ENCODE results near the gene LBP. TPM values are rescaled to one million over a fixed set of nuclear protein-coding genes. Genes with fewer than 3 reads are reported as not detected.

The LBP gene
- total RNA-seq, 1 experiment from 2014 or later: 0.37 TPM

DNA sequence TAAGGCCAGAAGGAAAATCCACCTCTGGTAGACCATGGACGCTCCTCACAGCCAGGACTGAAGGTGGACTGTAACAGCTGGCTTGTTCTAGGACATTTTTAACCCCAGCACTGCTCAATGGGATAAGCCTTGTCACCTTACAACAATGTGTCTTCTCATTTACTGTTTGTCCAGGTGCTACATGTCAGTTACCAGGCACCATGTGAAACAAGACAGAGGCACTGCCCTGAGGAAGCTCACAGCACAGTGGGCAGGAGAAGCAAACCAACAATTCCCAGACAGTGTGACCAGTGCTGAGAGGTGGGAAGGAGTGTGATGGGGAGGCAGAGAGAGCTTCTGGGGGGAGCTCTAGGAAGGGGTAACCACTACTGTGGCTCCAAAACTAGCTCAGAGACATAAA, 78.1 kb downstream of the LBP start:
- H3K9me3 Mint-ChIP-seq: no peaks in the 10 kb centered on the region
- H3K27me3 Mint-ChIP-seq (ENCODE audit: low read depth): no peaks in the 10 kb centered on the region
- ChIA-PET CTCF (interaction anchor here (0.9 kb wide), 1 partner anchor 16 kb away, joined by 5 read pairs; no protein-coding TSS in a partner anchor), POLR2A (interaction anchor here (2.3 kb wide), 1 partner anchor 10 kb away, joined by 7 read pairs; the partner anchor contains the start of gene SNHG17)
- H3K27ac Mint-ChIP-seq: no peak overlapping the region
- ATAC-seq (no peak), DNase-seq (ENCODE audit: low spot score) (no peak)
- no peaks in the 10 kb centered on the region for H3K4me1 Mint-ChIP-seq
- no peak overlapping the region for H3K4me3 Mint-ChIP-seq
- TF ChIP-seq, protein P1, sequence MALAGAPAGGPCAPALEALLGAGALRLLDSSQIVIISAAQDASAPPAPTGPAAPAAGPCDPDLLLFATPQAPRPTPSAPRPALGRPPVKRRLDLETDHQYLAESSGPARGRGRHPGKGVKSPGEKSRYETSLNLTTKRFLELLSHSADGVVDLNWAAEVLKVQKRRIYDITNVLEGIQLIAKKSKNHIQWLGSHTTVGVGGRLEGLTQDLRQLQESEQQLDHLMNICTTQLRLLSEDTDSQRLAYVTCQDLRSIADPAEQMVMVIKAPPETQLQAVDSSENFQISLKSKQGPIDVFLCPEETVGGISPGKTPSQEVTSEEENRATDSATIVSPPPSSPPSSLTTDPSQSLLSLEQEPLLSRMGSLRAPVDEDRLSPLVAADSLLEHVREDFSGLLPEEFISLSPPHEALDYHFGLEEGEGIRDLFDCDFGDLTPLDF (CRISPR knock-in tag; IDR thresholded peaks at IDR 0.05): no peak
- no peak for TF ChIP-seq ZNF416 (CRISPR knock-in tag; IDR thresholded peaks at IDR 0.05)
- TF ChIP-seq, protein P2, sequence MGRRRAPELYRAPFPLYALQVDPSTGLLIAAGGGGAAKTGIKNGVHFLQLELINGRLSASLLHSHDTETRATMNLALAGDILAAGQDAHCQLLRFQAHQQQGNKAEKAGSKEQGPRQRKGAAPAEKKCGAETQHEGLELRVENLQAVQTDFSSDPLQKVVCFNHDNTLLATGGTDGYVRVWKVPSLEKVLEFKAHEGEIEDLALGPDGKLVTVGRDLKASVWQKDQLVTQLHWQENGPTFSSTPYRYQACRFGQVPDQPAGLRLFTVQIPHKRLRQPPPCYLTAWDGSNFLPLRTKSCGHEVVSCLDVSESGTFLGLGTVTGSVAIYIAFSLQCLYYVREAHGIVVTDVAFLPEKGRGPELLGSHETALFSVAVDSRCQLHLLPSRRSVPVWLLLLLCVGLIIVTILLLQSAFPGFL (CRISPR knock-in tag; IDR thresholded peaks at IDR 0.05; ENCODE audit: borderline replicate concordance): no peak
- no peak for TF ChIP-seq ZNF396 (CRISPR knock-in tag; IDR thresholded peaks at IDR 0.05; ENCODE audit: borderline replicate concordance)
- TF ChIP-seq, protein P3, sequence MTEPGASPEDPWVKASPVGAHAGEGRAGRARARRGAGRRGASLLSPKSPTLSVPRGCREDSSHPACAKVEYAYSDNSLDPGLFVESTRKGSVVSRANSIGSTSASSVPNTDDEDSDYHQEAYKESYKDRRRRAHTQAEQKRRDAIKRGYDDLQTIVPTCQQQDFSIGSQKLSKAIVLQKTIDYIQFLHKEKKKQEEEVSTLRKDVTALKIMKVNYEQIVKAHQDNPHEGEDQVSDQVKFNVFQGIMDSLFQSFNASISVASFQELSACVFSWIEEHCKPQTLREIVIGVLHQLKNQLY (CRISPR knock-in tag; IDR thresholded peaks at IDR 0.05): no peak
- no peak for TF ChIP-seq JAZF1 (CRISPR knock-in tag; IDR thresholded peaks at IDR 0.05)
- no peak for TF ChIP-seq GABPB1 (CRISPR knock-in tag; IDR thresholded peaks at IDR 0.05)
- TF ChIP-seq ZNF671 (CRISPR knock-in tag; IDR thresholded peaks at IDR 0.05): no peak
- no peak for TF ChIP-seq TCF7 (CRISPR knock-in tag; IDR thresholded peaks at IDR 0.05; ENCODE audit: low read depth)
- TF ChIP-seq MYBL2 (CRISPR knock-in tag; IDR thresholded peaks at IDR 0.05): no peak
- TF ChIP-seq IRF2 (CRISPR knock-in tag; IDR thresholded peaks at IDR 0.05; ENCODE audit: borderline replicate concordance, low read depth): no peak
- H3K36me3 Mint-ChIP-seq: peaks cover 96% of the 10 kb centered on the region

DNA sequence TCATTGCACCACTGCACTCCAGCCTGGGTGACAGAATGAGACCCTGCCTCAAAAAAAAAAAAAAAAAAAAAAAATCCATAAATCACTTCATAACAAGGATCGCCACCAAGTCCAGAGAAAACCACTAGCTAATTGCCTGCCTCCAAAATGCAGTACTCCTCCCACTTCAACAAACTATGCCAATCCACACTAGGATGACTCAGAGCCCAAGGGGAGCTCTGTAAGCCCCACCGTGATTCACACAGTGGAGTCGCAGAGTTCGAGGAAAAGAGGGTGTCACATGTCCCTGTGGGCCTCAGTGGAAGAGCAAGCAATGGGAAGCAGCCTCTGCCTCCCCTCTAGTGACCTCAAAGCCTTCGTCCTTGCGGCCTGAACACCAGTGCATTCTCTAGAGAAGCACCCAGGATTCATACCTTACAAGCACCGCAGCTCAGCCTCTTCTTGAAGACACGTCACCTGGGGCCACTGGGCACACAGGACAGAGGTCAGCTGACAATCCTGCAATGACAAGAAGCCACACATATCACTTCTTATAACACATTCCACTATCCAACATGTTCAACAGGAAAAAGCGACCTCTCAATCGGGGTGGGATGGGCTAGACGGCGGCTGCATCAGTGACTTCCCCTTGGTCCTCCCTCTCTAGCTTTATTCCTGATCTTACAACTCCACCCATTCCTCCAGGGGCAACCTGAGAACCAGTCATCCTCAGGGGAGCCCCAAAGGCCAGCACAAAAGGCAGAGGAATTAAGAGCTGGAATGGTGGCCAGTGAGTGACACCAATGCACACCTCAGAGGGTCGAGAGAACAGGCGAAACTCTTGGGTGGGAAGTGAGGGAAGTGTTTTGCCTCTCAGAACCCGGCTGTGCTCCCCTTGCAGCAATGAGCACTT, 80.0 kb downstream of the LBP start:
- Mint-ChIP-seq H3K36me3 (peaks cover 92% of the 10 kb centered on the region), H3K4me1 (no peaks in the 10 kb centered on the region; the same call in 1 of the 2 replicates), H3K4me3 (no peak overlapping the region), H3K27me3 (ENCODE audit: low read depth) (no peaks in the 10 kb centered on the region), H3K9me3 (no peaks in the 10 kb centered on the region), H3K27ac (no peak overlapping the region)
- no peak for TF ChIP-seq CREM (CRISPR knock-in tag; IDR thresholded peaks at IDR 0.05)
- TF ChIP-seq, protein P4, sequence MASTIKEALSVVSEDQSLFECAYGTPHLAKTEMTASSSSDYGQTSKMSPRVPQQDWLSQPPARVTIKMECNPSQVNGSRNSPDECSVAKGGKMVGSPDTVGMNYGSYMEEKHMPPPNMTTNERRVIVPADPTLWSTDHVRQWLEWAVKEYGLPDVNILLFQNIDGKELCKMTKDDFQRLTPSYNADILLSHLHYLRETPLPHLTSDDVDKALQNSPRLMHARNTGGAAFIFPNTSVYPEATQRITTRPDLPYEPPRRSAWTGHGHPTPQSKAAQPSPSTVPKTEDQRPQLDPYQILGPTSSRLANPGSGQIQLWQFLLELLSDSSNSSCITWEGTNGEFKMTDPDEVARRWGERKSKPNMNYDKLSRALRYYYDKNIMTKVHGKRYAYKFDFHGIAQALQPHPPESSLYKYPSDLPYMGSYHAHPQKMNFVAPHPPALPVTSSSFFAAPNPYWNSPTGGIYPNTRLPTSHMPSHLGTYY (CRISPR knock-in tag; IDR thresholded peaks at IDR 0.05): 0 out of 2 replicates have a peak, but pooled peaks have one; percentile 22
- ATAC-seq (no peak), DNase-seq (ENCODE audit: low spot score) (no peak)
- CTCF ChIA-PET: interaction anchor here (0.6 to 1.5 kb wide), 4 partner anchors 9 to 330 kb away, joined by 3 to 4 read pairs (median 3); partner anchors contain the start of gene SNHG17
- POLR2A ChIA-PET: interaction anchor here (2.3 kb wide), 1 partner anchor 8 kb away, joined by 7 read pairs; the partner anchor contains the start of gene SNHG17

Other genes starting within 250 kb of the LBP start
- 1.5 to 2.1 TPM (median 1.8 TPM) in 3 replicates for gene TGM2, start 181.2 kb upstream of the LBP start, total RNA-seq (2021)
- gene KIAA1755, start 85.7 kb upstream of the LBP start, total RNA-seq (2021): 0.16 to 0.50 TPM (median 0.27 TPM) in 3 replicates
- not detected in 3 replicates for gene BPI, start 42.3 kb upstream of the LBP start, total RNA-seq (2021)
- 52.0 to 71.6 TPM (median 57.4 TPM) in 3 replicates for gene SNHG17, start 88.8 kb downstream of the LBP start, total RNA-seq (2021)
- 29.4 to 36.7 TPM (median 31.4 TPM) in 3 replicates for gene RALGAPB, start 126.4 kb downstream of the LBP start, total RNA-seq (2021)
- not detected in 3 replicates for gene ADIG, start 234.7 kb downstream of the LBP start, total RNA-seq (2021)

All from WTC11 (cell line).